ENCODE results near the gene CADPS.
"Not testable (repeated sequence)": the region's sequence is repeated elsewhere in the genome, so short reads cannot be mapped to it uniquely, and the experiment has no call there.

CADPS gene

DNA sequence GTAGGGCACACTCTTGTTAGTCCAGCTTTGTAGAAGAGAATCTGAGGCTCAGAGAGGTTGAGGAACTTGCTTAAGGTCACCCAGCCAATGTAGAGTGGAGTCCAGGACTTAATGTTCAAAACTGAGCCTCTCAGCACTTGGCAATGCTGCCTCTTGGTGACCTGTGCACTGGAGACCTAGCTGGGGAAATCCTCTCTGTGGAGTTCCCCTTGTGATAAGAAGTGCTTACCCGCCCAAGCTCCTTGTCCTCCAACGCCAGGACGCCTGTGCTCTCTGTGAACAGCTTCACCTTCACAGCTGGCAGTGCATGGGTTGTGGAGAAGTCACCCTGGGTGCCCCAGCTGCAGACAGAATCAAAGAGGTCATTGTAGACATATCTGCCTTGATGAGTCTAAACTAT is 282.8 kb downstream of the CADPS start:
- DNase-seq (ENCODE audit: low spot score): no peak

DNA sequence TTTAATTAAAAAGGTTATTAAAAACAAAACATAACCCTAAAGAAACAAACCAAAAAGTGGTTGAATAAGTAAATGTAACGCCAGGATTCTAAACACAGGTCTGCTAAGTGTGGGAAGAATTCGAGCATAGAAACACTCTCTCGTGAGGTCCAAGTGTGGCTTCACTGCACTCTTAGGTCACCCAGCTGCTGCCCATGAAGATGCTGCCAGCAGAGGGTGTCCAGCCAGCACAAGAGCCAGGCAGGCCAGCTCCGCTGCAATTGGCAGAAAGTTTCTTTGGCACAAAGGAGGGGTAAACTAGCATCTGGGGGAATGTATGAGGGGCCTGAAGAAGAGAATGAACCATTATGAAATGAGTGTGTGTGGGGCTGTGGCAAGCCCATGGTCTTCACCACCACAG is 286.1 kb downstream of the CADPS start:
- no peak for DNase-seq (ENCODE audit: low spot score)

DNA sequence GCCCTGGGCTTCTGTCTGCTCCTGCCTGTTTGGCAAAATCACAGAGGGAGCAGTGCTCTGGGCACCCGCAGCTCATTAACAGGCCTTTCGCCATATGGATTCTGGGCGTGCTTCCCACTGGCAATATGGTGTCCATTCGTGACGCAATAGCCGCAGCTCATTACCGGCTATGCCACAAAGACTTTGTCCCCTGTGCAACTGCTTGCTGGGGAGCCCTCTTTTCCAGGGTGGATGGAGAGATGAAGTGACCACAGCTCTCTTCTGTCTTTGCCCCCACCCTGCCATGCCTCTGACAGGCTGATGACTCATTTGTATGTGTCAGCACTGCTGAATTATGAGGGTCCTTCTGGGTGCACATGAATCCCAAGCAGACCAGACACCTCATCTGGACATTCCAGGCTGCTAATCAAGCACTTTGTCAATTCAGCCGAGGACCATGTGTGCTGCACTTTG is 287.6 kb downstream of the CADPS start:
- DNase-seq (ENCODE audit: low spot score): no peak

DNA sequence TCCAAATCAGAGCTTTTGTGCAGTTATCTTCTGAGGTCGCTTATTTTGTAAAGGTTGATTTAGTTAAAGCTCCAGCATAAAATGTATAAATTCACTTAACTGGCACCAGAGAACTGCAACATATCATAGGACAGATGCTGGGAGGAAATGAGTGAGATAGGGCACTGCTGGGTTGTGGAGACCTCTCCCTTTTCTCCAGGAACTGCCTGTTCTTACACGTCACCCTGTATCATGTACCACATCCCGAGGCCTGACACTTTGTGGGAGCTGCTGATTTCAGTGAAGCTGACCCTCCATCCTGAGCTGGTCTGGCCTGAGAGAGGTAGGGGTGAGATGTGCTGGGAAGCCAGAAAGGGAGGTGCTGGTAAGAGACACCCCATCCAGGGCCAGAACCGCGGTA is 288.0 kb downstream of the CADPS start:
- no peak for DNase-seq (ENCODE audit: low spot score)

GRCh38 chr3:62586356-62586755 is 288.9 kb downstream of the CADPS start:
- DNase-seq (ENCODE audit: low spot score): no peak

DNA sequence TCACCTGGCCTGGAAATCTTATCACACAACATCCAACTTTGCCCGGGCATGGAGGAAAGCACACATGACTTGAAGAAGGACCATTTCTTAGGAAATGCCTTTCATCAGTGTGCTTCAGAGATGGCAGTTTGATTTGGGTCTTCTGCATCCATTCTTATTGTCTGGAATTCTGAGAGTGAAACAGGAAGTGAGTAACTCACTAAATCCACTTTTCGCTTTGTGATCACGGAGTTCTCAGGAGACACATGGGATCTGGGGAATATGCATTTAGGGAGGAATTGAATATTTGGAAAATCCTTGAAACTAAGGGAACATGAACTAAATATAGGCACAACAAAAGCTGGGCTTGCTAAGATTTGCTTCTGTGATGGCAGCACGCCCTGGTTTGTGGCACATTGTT is 289.4 kb downstream of the CADPS start:
- DNase-seq (ENCODE audit: low spot score): no peak

GRCh38 chr3:62584636-62585035 is 290.6 kb downstream of the CADPS start:
- DNase-seq (ENCODE audit: low spot score): no peak

DNA sequence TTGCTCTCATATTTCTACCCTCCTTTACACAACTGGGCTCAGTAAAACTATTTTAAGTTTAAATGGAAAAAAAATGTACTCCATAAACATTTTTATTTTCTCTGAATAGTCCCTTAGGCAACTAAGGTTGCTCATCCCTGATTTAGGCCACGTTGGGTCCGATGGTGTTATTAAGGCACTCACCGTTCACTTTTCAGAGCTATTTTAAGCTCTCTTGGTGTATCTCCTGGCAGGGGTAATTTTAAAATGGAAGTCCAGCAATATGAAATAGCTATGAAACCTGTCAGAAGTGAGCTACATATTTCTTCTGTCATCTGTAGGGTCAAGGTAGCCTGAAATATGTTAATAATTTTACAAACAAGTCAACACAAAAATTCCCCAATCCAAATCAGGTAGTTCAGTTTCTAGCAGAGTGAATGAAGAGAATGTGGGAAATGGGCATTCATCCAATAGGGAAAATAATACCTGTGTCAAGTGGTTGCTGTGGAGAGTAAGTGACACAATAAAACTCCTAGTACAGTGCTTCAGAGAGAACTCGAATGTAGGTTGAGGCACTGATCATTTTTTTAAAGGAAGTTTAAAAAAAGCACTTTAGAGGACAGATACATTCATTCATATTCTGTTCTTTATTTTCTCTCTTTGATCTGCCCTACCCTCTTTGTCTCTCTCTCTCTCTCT is 292.6 kb downstream of the CADPS start:
- DNase-seq (ENCODE audit: low spot score): no peak

- not testable (repeated sequence) for DNase-seq (ENCODE audit: low spot score)
These were observed 294.7 kb downstream of the CADPS start for GRCh38 chr3:62580485-62580884.

- no peak for DNase-seq (ENCODE audit: low spot score)
These were observed 298.1 kb downstream of the CADPS start for GRCh38 chr3:62577153-62577552.

DNA sequence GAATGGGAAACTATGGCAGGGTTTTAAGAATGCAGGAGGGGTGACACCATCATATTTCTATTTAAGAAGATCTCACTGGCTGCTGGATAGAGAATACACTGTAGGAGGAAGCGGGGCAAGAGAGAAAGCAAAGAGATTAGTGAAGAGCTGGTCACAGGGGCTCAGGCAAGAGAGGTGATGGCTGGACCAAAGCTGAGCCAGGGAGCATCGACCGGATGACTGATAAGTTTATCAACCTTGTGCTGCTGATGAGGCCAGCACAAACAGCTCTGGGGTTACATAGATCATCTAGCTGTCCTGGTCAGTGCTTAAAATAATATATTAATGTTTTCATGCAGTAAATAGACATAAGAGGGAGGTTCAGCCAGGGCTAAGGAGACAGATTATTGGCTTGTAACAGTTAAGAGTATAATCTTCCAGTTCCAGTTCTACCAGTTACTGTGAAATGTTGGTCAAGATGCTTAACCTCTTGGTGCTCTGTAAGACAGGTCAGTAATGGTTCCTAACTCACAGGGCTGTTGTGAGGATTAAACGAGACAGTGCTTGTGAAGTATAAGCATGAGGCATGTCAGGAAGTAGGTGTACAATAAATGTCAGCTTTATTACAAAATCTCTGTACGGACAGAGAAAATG is 300.8 kb downstream of the CADPS start:
- no peak for DNase-seq (ENCODE audit: low spot score)

DNA sequence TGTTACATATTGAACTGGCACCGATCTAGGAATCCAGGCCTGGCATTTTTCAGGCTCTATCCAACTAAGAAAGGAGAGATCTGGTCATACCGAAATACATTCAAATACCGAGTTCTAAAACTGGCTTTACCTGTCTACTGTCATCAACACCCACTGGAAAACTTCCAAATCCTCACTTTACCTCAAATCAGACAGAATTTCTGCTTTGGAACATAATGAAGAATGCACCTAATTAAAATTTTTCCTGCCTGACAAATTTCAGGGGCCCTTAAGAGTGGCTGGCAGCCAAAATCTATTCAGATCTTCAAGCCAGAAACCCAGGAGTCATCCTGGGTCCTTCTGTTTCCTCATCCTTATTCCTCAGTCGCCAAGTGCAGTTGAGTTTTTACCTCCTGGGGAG is 303.3 kb downstream of the CADPS start:
- DNase-seq (ENCODE audit: low spot score): no peak

GRCh38 chr3:62570888-62571287 is 304.3 kb downstream of the CADPS start:
- DNase-seq (ENCODE audit: low spot score): no peak

DNA sequence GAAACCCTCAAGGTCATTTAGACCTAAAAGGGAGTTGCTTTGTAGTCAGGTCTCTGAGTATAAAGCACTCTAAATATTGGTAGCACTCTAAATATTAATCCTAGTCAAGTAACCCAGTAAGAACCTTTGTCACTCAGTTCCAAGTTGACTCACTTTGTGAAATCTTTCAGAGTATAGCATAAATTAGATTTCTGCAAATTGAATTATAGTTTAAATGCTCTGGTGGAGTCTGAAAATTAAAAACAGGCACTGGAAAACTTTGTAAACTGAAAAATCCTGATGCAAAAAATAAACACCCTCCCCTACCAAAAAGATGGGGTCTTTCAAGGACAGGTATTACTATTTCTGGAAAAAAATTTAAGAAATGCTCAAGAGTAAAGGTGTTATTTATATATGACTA is 305.6 kb downstream of the CADPS start:
- DNase-seq (ENCODE audit: low spot score): no peak

- DNase-seq (ENCODE audit: low spot score): no peak
These were observed 307.9 kb downstream of the CADPS start for GRCh38 chr3:62567097-62568021.

DNA sequence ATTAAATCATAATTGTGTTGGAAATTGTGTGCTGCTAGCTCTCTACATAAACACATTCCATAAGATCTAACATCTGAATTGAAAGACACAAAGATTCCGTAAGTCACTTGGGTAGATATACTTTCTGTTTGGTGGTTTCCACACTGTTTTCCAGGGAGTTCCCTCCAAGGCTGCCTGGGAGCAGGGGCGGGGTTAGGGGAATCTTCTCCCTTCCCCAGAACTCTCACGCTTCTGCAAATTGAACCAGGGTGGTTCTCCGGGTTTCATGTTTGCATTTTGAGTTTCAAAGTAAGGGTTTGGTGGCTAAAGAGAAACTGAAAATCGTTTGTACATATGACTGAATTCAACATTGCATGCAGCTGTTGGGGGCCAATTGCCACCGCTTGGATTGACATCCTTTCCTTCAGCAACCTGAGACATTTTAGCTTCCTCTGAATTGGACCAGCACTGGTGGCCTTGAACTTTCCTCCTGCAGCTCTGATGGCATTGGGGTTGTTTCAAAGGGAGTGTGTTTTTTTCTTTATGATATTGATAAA is 309.1 kb downstream of the CADPS start:
- no peak for DNase-seq (ENCODE audit: low spot score)

DNA sequence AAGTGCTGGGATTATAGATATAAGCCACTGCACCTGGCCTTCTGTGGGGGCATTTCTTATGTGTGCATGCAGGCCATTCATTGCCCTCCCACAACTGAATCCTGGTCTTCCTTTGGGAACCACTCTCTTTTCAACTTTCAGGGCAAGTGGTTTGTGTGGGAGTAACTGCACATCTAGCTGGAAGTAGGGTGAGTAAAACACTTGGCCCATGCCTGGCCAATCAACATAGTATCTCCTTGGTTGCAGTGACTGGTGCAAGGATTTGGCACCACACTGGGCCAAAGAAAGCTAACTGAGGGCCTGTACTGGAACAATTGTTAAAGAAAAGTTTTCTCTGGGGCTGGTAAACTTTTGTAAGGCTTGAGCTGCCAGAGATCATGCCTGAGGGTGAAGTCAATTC is 312.6 kb downstream of the CADPS start:
- DNase-seq (ENCODE audit: low spot score): no peak

GRCh38 chr3:62562017-62562416 is 313.2 kb downstream of the CADPS start:
- no peak for DNase-seq (ENCODE audit: low spot score)

DNA sequence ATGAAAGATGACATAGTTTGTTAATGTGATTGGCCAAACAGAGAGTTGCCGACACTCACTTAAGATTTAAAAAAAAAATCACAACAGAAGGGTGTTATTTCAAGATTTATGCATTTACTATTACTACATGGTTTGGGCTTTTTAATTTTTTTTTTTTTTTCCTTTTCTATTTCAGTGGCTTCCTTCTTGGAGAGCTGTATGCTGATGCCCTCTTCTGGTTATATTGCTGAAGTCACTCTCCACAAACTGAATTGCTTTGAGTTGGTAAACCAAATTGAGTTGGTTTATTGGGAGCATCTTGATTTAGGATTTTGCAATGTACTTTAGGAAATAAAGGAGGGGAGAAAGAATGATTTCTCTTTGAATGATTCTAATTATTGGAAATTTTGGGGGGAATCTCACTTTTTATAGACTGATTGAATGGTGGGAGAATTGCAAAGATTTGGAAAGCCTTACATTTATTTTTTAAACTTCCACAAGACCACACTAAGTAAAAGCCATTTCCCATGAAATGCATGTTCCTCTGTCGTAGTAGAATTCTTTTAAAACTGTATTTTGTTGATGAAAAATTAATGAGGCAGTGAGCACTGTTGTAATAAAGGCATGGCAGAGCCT is 315.3 kb downstream of the CADPS start:
- DNase-seq (ENCODE audit: low spot score): no peak

DNA sequence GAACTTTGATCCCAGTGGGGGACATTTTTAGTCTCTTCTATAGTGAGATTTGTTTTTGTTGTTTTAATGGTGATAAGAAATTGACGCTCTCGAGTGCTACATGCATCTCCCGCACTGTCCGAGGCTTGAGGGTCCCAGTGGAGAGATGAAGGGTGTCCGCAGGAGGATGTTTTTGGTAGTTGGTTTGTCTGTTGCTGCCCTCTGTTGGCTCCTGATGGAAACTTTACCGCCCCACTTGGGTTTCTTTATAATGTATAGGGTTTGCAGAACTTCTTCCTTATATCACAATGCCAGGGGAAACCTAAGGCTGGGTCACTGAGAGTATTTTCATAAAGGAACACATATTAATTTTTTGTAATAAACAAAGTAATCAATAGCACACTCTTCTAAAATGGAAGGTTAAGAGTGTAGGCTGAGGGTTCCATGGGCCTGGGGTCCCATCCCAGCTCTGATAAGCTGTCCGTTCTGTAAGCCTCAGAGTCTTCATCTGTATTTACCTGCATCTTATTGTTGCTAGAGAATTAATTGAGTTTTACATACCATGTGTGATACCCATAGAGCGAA is 316.6 kb downstream of the CADPS start:
- DNase-seq (ENCODE audit: low spot score): no peak

DNA sequence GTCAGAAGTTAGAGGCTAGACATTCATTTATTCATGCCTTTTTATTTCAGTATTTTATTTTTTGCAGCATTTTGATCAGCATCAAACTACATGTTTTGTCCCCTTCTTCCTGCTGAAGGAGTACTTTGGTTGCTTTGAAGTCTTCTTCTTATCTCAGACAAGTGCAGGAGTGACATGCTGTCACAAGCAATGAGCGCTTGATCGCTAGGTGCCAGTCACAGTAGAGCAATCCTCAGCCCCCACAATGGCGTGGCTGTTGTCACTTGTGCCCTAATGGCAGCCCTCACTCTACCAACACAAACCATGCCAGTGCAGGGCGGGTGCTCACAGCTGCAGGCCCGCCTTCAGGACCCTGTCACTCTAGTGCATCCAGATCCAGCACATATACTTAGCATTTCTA is 317.2 kb downstream of the CADPS start:
- no peak for DNase-seq (ENCODE audit: low spot score)

DNA sequence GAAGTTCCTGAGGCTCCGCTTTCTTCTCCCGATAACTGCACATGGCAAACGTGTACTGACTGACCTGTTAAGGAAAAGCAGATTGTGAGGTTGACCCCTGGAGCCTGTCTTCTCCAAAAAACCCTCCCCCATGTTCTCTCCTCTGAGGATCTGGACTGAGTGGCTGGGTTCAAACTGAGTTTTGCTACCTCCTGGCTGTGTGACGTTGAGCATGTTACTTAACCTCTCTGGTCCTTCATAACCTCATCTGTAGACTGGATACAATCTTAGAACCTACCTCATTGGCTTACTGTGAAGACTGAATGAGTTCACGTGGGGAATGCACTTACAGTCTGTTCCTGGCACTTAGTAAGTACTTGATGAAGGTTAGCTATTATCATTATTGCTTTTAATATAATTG is 317.8 kb downstream of the CADPS start:
- no peak for DNase-seq (ENCODE audit: low spot score)
